Ecto neural progenitor cell (in vitro differentiated cells): Measurements from ENCODE around the gene BABAM1.

Source experiments
- DNase-seq: peaks from one replicate; pipeline ENCODE4 v3.0.0-alpha.2; 2018; ENCODE audit warnings: low spot score

The BABAM1 gene

GRCh38 chr19:17266975-17267788, at the start of gene BABAM1:
BABAM1 (plus strand) TSS chr19:17267443; CDS start chr19:17268807, 1,364 bp downstream.
- peak; percentile 96 for DNase-seq

GRCh38 chr19:17219286-17219685, 48.0 kb upstream of the BABAM1 start:
- DNase-seq = no peak

GRCh38 chr19:17220207-17220758, 47.0 kb upstream of the BABAM1 start:
- no peak for DNase-seq

- DNase-seq = no peak
Observed at GRCh38 chr19:17225053-17225452, 42.2 kb upstream of the BABAM1 start.

- DNase-seq = peak; percentile 98
Observed at GRCh38 chr19:17226002-17226933, 41.0 kb upstream of the BABAM1 start, which contains the start of gene OCEL1. OCEL1 (plus strand) TSS chr19:17226226; CDS start chr19:17226248, 22 bp downstream.

- DNase-seq = no peak
Observed at GRCh38 chr19:17227798-17228367, 39.4 kb upstream of the BABAM1 start.

- no peak for DNase-seq
Observed at GRCh38 chr19:17229890-17230289, 37.4 kb upstream of the BABAM1 start.

GRCh38 chr19:17232258-17232657, 35.0 kb upstream of the BABAM1 start:
- no peak for DNase-seq

GRCh38 chr19:17234911-17235299, 32.3 kb upstream of the BABAM1 start:
- no peak for DNase-seq

GRCh38 chr19:17235300-17235970, 31.8 kb upstream of the BABAM1 start:
- peak; percentile 82 for DNase-seq

GRCh38 chr19:17235971-17236777, 31.1 kb upstream of the BABAM1 start:
- DNase-seq = no peak

- DNase-seq = no peak
Observed at GRCh38 chr19:17236811-17237543, 30.3 kb upstream of the BABAM1 start.

- no peak for DNase-seq
Observed at GRCh38 chr19:17237747-17238706, 29.2 kb upstream of the BABAM1 start.

- DNase-seq = no peak
Observed at GRCh38 chr19:17240062-17240752, 27.0 kb upstream of the BABAM1 start.

GRCh38 chr19:17240826-17241399, 26.3 kb upstream of the BABAM1 start:
- no peak for DNase-seq

- no peak for DNase-seq
Observed at GRCh38 chr19:17242431-17243208, 24.6 kb upstream of the BABAM1 start.
